GM20000 (cell line): ENCODE results near the gene BOD1.
"Not testable (repeated sequence)": the region's sequence is repeated elsewhere in the genome, so short reads cannot be mapped to it uniquely, and the experiment has no call there.

Experiments used
- DNase-seq: peaks from one replicate; pipeline ENCODE4 v3.0.0; 2012; ENCODE audit warnings: low spot score
- TF ChIP-seq, protein P1 (sequence below): IDR thresholded peaks from 2 replicates; pipeline ENCODE4 v1.5.1; 2012; ENCODE audit warnings: mild to moderate bottlenecking, control low read depth; ENCODE audit errors: extremely low read depth, missing control alignments

The BOD1 gene

DNA sequence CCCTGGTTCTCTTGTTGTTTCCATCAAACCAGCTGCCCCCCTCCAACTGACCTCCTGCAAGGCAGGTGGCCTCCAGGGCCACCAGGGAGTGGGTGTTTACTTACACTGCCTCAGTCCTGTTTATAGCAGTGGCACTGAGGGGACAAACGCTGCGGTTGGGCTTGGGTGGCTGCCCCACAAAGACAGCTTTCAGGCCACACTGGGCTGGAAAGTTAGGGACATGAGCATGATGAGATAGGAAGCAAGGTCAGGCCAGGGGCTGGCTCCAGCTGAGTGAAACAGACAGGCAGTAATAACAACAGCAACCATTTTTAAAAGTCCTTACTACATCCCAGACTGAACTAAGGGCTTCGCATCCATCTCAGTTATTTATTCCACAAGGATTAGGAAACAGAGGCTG is 20.6 kb downstream of the BOD1 start:
- no peak for DNase-seq
- TF ChIP-seq, protein P1, sequence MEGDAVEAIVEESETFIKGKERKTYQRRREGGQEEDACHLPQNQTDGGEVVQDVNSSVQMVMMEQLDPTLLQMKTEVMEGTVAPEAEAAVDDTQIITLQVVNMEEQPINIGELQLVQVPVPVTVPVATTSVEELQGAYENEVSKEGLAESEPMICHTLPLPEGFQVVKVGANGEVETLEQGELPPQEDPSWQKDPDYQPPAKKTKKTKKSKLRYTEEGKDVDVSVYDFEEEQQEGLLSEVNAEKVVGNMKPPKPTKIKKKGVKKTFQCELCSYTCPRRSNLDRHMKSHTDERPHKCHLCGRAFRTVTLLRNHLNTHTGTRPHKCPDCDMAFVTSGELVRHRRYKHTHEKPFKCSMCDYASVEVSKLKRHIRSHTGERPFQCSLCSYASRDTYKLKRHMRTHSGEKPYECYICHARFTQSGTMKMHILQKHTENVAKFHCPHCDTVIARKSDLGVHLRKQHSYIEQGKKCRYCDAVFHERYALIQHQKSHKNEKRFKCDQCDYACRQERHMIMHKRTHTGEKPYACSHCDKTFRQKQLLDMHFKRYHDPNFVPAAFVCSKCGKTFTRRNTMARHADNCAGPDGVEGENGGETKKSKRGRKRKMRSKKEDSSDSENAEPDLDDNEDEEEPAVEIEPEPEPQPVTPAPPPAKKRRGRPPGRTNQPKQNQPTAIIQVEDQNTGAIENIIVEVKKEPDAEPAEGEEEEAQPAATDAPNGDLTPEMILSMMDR, result no peak

DNA sequence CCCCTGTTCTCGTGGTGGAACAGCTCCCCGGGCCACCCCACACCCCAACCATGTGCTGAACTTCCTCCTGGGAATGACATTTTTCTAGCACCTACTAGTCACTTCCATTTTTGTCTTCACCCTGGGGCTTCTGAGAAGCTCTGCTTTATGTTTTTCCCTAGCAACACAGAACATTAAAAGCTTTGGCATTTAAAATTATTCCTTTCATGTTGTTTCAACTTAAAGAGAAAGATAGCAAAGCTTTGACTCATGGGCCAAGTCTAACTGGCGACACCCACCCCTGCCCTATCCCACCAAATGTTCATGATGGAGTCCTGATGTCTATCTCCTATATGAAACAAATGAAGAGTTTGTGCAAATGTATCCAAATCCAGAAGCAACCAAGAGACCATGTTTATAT is 22.4 kb downstream of the BOD1 start:
- TF ChIP-seq, protein P1, result no peak
- no peak for DNase-seq

DNA sequence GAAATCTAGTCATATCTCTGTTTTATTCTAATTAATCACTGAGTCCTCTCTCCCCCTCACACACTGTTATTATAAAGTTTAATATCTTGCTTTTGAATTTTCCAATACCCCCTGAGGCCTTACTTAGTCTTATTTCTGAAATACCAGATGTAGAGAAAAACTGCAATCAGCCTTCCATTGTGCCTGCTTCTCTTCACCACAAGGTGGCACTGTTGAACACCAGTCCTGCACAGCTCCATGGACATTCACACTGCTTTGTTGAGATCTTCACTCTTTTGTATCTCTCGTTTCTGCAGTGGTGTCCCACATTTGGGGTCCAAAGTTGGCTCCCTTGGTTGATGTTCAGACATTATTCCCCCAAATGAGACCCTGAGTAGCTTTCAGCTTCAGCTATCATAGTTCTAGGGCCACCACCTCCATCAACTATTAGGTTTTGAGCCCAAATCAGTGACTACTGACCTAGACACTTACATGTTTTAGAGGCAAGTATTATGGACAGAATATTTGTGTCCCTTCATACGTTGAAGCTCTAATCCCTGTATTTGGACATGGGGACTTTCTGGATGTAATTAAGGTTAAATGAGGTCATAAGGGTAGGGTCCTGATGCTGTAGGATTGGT is 24.3 kb downstream of the BOD1 start:
- DNase-seq, result no peak
- TF ChIP-seq, protein P1, result peak; percentile 13

DNA sequence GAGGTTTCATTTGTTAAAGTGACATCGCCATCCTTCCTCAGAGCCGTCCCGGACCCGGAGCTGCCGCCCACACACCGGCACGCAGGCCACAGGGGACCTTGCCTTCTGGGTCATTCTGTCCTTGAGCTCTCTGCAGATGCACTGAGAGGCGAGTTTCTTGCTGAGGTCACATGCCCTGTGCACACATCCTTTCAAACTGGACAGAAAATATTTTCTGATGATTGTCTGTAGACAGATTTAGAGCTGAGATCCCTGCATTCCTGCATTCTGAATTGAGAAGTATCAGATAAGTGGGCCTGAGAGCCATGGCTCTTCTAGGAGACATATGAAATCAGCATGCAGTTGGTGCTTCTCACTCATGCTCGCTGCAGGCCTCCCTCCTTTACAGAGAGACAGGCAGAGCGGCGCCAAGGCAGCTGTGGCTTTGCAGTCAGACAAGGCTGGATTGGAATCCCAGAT is 25.4 kb downstream of the BOD1 start:
- TF ChIP-seq, protein P1, result no peak
- no peak for DNase-seq

DNA sequence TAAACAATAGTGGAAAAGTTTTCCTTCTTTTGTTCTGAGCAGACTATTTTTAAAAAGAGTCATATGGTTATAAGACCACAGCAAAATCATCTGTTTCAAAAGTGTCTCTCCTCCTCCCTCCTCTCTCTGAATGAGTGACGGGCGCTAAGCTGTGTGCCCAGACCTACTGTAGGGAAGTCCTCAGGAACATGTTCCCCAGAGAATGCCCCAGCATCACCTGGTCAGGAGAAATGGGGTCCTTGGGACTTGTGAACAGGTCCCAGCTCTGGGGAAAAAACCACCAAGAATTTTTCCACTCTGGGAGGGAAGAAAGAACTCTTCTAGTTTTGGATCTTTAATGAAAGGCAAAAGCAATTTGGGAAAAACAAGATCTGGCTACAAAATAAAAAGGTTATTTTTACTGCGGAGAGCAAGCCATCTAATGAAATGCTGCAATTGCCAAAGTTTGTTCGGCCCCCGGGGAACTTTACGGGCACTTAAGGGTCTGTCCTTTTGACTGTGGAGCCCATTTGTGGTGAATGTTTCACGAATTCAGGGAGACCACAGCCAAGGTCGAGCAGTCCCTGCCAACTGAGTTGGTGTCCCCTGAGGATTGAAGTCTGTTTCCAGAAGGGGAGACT is 25.9 kb downstream of the BOD1 start:
- TF ChIP-seq, protein P1, result no peak
- DNase-seq, result no peak

DNA sequence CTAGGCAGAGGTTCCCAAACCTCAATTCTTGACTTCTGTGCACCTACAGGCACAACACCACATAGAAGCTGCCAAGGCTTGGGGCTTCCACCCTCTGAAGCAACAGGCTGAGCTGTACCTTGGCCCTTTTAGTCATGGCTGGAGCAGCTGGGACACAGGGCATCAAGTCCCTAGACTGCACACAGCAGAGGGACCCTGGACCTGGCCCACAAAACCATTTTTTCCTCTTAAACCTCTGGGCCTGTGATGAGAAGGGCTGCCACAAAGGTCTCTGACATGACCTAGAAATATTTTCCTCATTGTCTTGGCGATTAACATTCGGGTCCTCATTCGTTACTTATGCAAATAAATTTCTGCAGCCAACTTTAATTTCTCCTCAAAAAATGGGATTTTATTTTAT is 30.3 kb downstream of the BOD1 start:
- not testable (repeated sequence) for DNase-seq

DNA sequence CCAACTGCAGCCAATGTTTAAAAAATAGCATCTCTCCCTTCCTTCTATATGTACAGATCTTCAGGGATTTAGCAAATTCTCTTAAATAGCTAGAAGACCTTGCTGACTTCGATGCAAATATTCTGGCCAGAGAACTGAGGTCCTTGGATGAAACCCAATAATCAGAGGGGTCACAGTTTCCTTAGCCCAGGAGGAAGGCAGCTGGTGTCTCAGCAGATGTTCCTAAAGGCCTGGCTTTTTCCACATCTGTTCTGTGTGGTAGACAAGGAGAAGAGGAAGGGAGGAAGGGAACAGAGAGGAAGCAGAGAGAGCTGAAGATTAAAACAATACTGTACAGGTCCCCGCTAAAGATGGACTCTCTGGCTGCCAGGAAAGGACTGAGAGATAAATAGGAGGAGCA is 33.1 kb downstream of the BOD1 start:
- TF ChIP-seq, protein P1, result no peak
- no peak for DNase-seq
